ENCODE measurements around the gene BBX.
A peak's percentile ranks its signal among the peaks of the same experiment; 100 is the strongest.

The BBX gene

GRCh38 chr3:107522510-107523288 lies at the start of gene BBX:
BBX (plus strand) TSS chr3:107522962; CDS start chr3:107710461, 187,499 bp downstream.
- Histone ChIP-seq H3K27ac (ENCODE audit: low read length) (peak within 1 kb of the TSS; percentile 85), H3K79me2 (ENCODE audit: insufficient read depth, low read length) (peaks cover 38% of the 10 kb centered on the region), H4K20me1 (ENCODE audit: insufficient read depth, low read length) (peaks cover 3% of the 10 kb centered on the region; the same call in 1 of the 2 replicates), H3K9ac (ENCODE audit: low read depth, low read length) (peak within 1 kb of the TSS; percentile 71), H3K36me3 (ENCODE audit: insufficient read depth, low read length) (peaks cover 14% of the 10 kb centered on the region; the same call in 1 of the 2 replicates), H3K4me2 (ENCODE audit: insufficient read depth, low read length) (peak within 1 kb of the TSS; percentile 83), H3K9me3 (ENCODE audit: insufficient read depth, low read length, severe bottlenecking) (no peaks in the 10 kb centered on the region), H2AFZ (ENCODE audit: low read depth, low read length) (peak within 1 kb of the TSS; percentile 94), H3K4me3 (ENCODE audit: low read depth in 1 of 2, low read length in 2 of 2) (peak within 1 kb of the TSS; percentile 60 to 69), H3K27me3 (ENCODE audit: insufficient read depth, low read length, poor library complexity) (no peaks in the 10 kb centered on the region), H3K4me1 (ENCODE audit: insufficient read depth, low read length) (peaks cover 27% of the 10 kb centered on the region)
- ATAC-seq (ENCODE audit: insufficient read depth, low read depth) (peak; percentile 89), DNase-seq (peak; percentile 96)
- TF ChIP-seq CTCF (IDR thresholded peaks at IDR 0.05; ENCODE audit: borderline replicate concordance, extremely low read depth, low read length, poor library complexity, severe bottlenecking) (no peak), EZH2 (IDR thresholded peaks at IDR 0.05; ENCODE audit: borderline replicate concordance, low read depth, low read length, severe bottlenecking) (no peak)

- no peak overlapping the region for H3K4me3 ChIP-seq (ENCODE audit: low read depth in 1 of 2, low read length in 2 of 2)
- no peak for DNase-seq
- no peaks in the 10 kb centered on the region for H3K27me3 ChIP-seq (ENCODE audit: insufficient read depth, low read length, poor library complexity)
- H3K79me2 ChIP-seq (ENCODE audit: insufficient read depth, low read length): no peaks in the 10 kb centered on the region
- no peak overlapping the region for H3K4me2 ChIP-seq (ENCODE audit: insufficient read depth, low read length)
- H3K9me3 ChIP-seq (ENCODE audit: insufficient read depth, low read length, severe bottlenecking): no peaks in the 10 kb centered on the region
- no peaks in the 10 kb centered on the region for H3K36me3 ChIP-seq (ENCODE audit: insufficient read depth, low read length)
- no peaks in the 10 kb centered on the region for H3K4me1 ChIP-seq (ENCODE audit: insufficient read depth, low read length)
- no peak overlapping the region for H3K27ac ChIP-seq (ENCODE audit: low read length)
- no peaks in the 10 kb centered on the region for H4K20me1 ChIP-seq (ENCODE audit: insufficient read depth, low read length)
- H2AFZ ChIP-seq (ENCODE audit: low read depth, low read length): no peak overlapping the region
- H3K9ac ChIP-seq (ENCODE audit: low read depth, low read length): no peak overlapping the region
- TF ChIP-seq CTCF (IDR thresholded peaks at IDR 0.05; ENCODE audit: borderline replicate concordance, extremely low read depth, low read length, poor library complexity, severe bottlenecking): no peak
- no peak for ATAC-seq (ENCODE audit: insufficient read depth, low read depth)
These were observed 46.3 kb upstream of the BBX start for GRCh38 chr3:107476462-107476861.

- no peak overlapping the region for H2AFZ ChIP-seq (ENCODE audit: low read depth, low read length)
- H3K9ac ChIP-seq (ENCODE audit: low read depth, low read length): no peak overlapping the region
- H3K4me2 ChIP-seq (ENCODE audit: insufficient read depth, low read length): no peak overlapping the region
- no peaks in the 10 kb centered on the region for H3K36me3 ChIP-seq (ENCODE audit: insufficient read depth, low read length)
- ATAC-seq (ENCODE audit: insufficient read depth, low read depth) (no peak), DNase-seq (no peak)
- no peak overlapping the region for H3K27ac ChIP-seq (ENCODE audit: low read length)
- H3K27me3 ChIP-seq (ENCODE audit: insufficient read depth, low read length, poor library complexity): no peaks in the 10 kb centered on the region
- H3K4me1 ChIP-seq (ENCODE audit: insufficient read depth, low read length): no peaks in the 10 kb centered on the region
- no peaks in the 10 kb centered on the region for H4K20me1 ChIP-seq (ENCODE audit: insufficient read depth, low read length)
- no peaks in the 10 kb centered on the region for H3K9me3 ChIP-seq (ENCODE audit: insufficient read depth, low read length, severe bottlenecking)
- H3K79me2 ChIP-seq (ENCODE audit: insufficient read depth, low read length): no peaks in the 10 kb centered on the region
- TF ChIP-seq EZH2 (IDR thresholded peaks at IDR 0.05; ENCODE audit: borderline replicate concordance, low read depth, low read length, severe bottlenecking): no peak
- no peak for TF ChIP-seq CTCF (IDR thresholded peaks at IDR 0.05; ENCODE audit: borderline replicate concordance, extremely low read depth, low read length, poor library complexity, severe bottlenecking)
- no peak overlapping the region for H3K4me3 ChIP-seq (ENCODE audit: low read depth in 1 of 2, low read length in 2 of 2)
These were observed 35.3 kb upstream of the BBX start for GRCh38 chr3:107487490-107487889.

Measured in DND-41 (cell line).